Measurements from ENCODE around the gene DDRGK1.
"Not testable (repeated sequence)": the region's sequence is repeated elsewhere in the genome, so short reads cannot be mapped to it uniquely, and the experiment has no call there.

DDRGK1 gene

GRCh38 chr20:3188823-3189413, 15.6 kb downstream of the DDRGK1 start:
- no peaks in the 10 kb centered on the region for H3K9me3 ChIP-seq (ENCODE audit: low read length)
- no peaks in the 10 kb centered on the region for H3K9me2 ChIP-seq (ENCODE audit: low read depth, low read length)
- no peaks in the 10 kb centered on the region for H3K4me1 ChIP-seq (ENCODE audit: insufficient read depth, low read length, severe bottlenecking)
- H3K4me2 ChIP-seq (ENCODE audit: low read length), result no peak overlapping the region
- H3K27me3 ChIP-seq (ENCODE audit: insufficient read depth, low read length), result no peaks in the 10 kb centered on the region
- no peak overlapping the region for H3K9ac ChIP-seq (ENCODE audit: low read length)
- H2AFZ ChIP-seq (ENCODE audit: low read length), result no peak overlapping the region
- peaks cover 38% of the 10 kb centered on the region for H3K36me3 ChIP-seq (ENCODE audit: insufficient read depth, low read length)
- no peaks in the 10 kb centered on the region for H3K79me2 ChIP-seq (ENCODE audit: insufficient read depth, low read length)
- H3K4me3 ChIP-seq (ENCODE audit: low read depth, low read length, poor library complexity, severe bottlenecking), result no peak overlapping the region
- H3K27ac ChIP-seq (ENCODE audit: low read depth, low read length, poor library complexity, severe bottlenecking), result no peak overlapping the region
- no peaks in the 10 kb centered on the region for H3F3A ChIP-seq (ENCODE audit: insufficient read depth, low read length)
- TF ChIP-seq EZH2 (IDR thresholded peaks at IDR 0.05; ENCODE audit: borderline replicate concordance, low read length) (no peak), CTCF (IDR thresholded peaks at IDR 0.05; ENCODE audit: low read length) (no peak)
- no peaks in the 10 kb centered on the region for H4K20me1 ChIP-seq (ENCODE audit: insufficient read depth, low read length)

- H3K4me1 ChIP-seq (ENCODE audit: insufficient read depth, low read length, severe bottlenecking); H3K9me2 ChIP-seq (ENCODE audit: low read depth, low read length); H3K79me2 ChIP-seq (ENCODE audit: insufficient read depth, low read length); H3K27me3 ChIP-seq (ENCODE audit: insufficient read depth, low read length); H4K20me1 ChIP-seq (ENCODE audit: insufficient read depth, low read length); H3K9me3 ChIP-seq (ENCODE audit: low read length); H3F3A ChIP-seq (ENCODE audit: insufficient read depth, low read length); H3K9ac ChIP-seq (ENCODE audit: low read length); H3K4me2 ChIP-seq (ENCODE audit: low read length); H3K27ac ChIP-seq (ENCODE audit: low read depth, low read length, poor library complexity, severe bottlenecking); H3K4me3 ChIP-seq (ENCODE audit: low read depth, low read length, poor library complexity, severe bottlenecking); H2AFZ ChIP-seq (ENCODE audit: low read length): not testable (repeated sequence)
- peaks cover 33% of the 10 kb centered on the region for H3K36me3 ChIP-seq (ENCODE audit: insufficient read depth, low read length)
These were observed 16.6 kb downstream of the DDRGK1 start for GRCh38 chr20:3187861-3188260.

- Histone ChIP-seq H3K4me1 (ENCODE audit: insufficient read depth, low read length, severe bottlenecking) (no peaks in the 10 kb centered on the region), H4K20me1 (ENCODE audit: insufficient read depth, low read length) (no peaks in the 10 kb centered on the region), H3K27ac (ENCODE audit: low read depth, low read length, poor library complexity, severe bottlenecking) (no peak overlapping the region), H2AFZ (ENCODE audit: low read length) (no peak overlapping the region), H3K4me2 (ENCODE audit: low read length) (no peak overlapping the region), H3K79me2 (ENCODE audit: insufficient read depth, low read length) (no peaks in the 10 kb centered on the region), H3K9me3 (ENCODE audit: low read length) (no peaks in the 10 kb centered on the region), H3K9me2 (ENCODE audit: low read depth, low read length) (no peaks in the 10 kb centered on the region), H3K27me3 (ENCODE audit: insufficient read depth, low read length) (no peaks in the 10 kb centered on the region), H3K4me3 (ENCODE audit: low read depth, low read length, poor library complexity, severe bottlenecking) (no peak overlapping the region), H3F3A (ENCODE audit: insufficient read depth, low read length) (no peaks in the 10 kb centered on the region), H3K9ac (ENCODE audit: low read length) (no peak overlapping the region), H3K36me3 (ENCODE audit: insufficient read depth, low read length) (peaks cover 3% of the 10 kb centered on the region)
- TF ChIP-seq CTCF (IDR thresholded peaks at IDR 0.05; ENCODE audit: low read length) (no peak), EZH2 (IDR thresholded peaks at IDR 0.05; ENCODE audit: borderline replicate concordance, low read length) (no peak)
These were observed 20.4 kb downstream of the DDRGK1 start for GRCh38 chr20:3183896-3184612.

- H3K27ac ChIP-seq (ENCODE audit: low read depth, low read length, poor library complexity, severe bottlenecking); H3K4me2 ChIP-seq (ENCODE audit: low read length); H3K4me3 ChIP-seq (ENCODE audit: low read depth, low read length, poor library complexity, severe bottlenecking); H3K9me2 ChIP-seq (ENCODE audit: low read depth, low read length); H3K27me3 ChIP-seq (ENCODE audit: insufficient read depth, low read length); H3K9me3 ChIP-seq (ENCODE audit: low read length); H4K20me1 ChIP-seq (ENCODE audit: insufficient read depth, low read length); H3K4me1 ChIP-seq (ENCODE audit: insufficient read depth, low read length, severe bottlenecking); H3K79me2 ChIP-seq (ENCODE audit: insufficient read depth, low read length); H3K9ac ChIP-seq (ENCODE audit: low read length); H3K36me3 ChIP-seq (ENCODE audit: insufficient read depth, low read length); H3F3A ChIP-seq (ENCODE audit: insufficient read depth, low read length); H2AFZ ChIP-seq (ENCODE audit: low read length): not testable (repeated sequence)
These were observed 22.1 kb downstream of the DDRGK1 start for GRCh38 chr20:3182429-3182828.

Data from OCI-LY1 (cell line).